Ecto neural progenitor cell (in vitro differentiated cells): ENCODE measurements around the gene SERPINI1.
"Not testable (repeated sequence)": the region's sequence is repeated elsewhere in the genome, so short reads cannot be mapped to it uniquely, and the experiment has no call there.

Experiments used
- DNase-seq: peaks from one replicate; pipeline ENCODE4 v3.0.0-alpha.2; 2018; ENCODE audit warnings: low spot score

SERPINI1 gene

GRCh38 chr3:167787440-167787839 is 51.9 kb downstream of the SERPINI1 start:
- no peak for DNase-seq

- DNase-seq, result no peak
Measured at GRCh38 chr3:167798443-167798842, 62.9 kb downstream of the SERPINI1 start.

- no peak for DNase-seq
Measured at GRCh38 chr3:167808910-167809309, 73.4 kb downstream of the SERPINI1 start.

GRCh38 chr3:167810236-167810635 is 74.7 kb downstream of the SERPINI1 start:
- DNase-seq, result no peak

- no peak for DNase-seq
Measured at GRCh38 chr3:167811031-167811430, 75.5 kb downstream of the SERPINI1 start.

GRCh38 chr3:167813169-167814123 is 77.9 kb downstream of the SERPINI1 start:
- no peak for DNase-seq

- no peak for DNase-seq
Measured at GRCh38 chr3:167814441-167814951, 79.0 kb downstream of the SERPINI1 start.

- no peak for DNase-seq
Measured at GRCh38 chr3:167816953-167817352, 81.4 kb downstream of the SERPINI1 start.

- DNase-seq, result no peak
Measured at GRCh38 chr3:167820102-167820865, 84.8 kb downstream of the SERPINI1 start.

- DNase-seq, result no peak
Measured at GRCh38 chr3:167821248-167821805, 85.8 kb downstream of the SERPINI1 start.

GRCh38 chr3:167823738-167824137 is 88.2 kb downstream of the SERPINI1 start:
- no peak for DNase-seq

- not testable (repeated sequence) for DNase-seq
Measured at GRCh38 chr3:167827588-167827987, 92.1 kb downstream of the SERPINI1 start.

- DNase-seq, result no peak
Measured at GRCh38 chr3:167829071-167829470, 93.5 kb downstream of the SERPINI1 start.

GRCh38 chr3:167830007-167830406 is 94.5 kb downstream of the SERPINI1 start:
- DNase-seq, result no peak

GRCh38 chr3:167835359-167835758 is 99.8 kb downstream of the SERPINI1 start:
- no peak for DNase-seq

- DNase-seq, result no peak
Measured at GRCh38 chr3:167835953-167836352, 100.4 kb downstream of the SERPINI1 start.

GRCh38 chr3:167837466-167837865 is 101.9 kb downstream of the SERPINI1 start:
- no peak for DNase-seq

- DNase-seq, result no peak
Measured at GRCh38 chr3:167839460-167840134, 104.1 kb downstream of the SERPINI1 start.

- DNase-seq, result no peak
Measured at GRCh38 chr3:167840247-167840646, 104.7 kb downstream of the SERPINI1 start.

GRCh38 chr3:167843481-167843880 is 108.0 kb downstream of the SERPINI1 start:
- DNase-seq, result no peak

- DNase-seq, result no peak
Measured at GRCh38 chr3:167843886-167844285, 108.4 kb downstream of the SERPINI1 start.

- no peak for DNase-seq
Measured at GRCh38 chr3:167844528-167844927, 109.0 kb downstream of the SERPINI1 start.
